ENCODE measurements around the gene GSN.

GSN gene

GRCh38 chr9:121280715-121281613, 13.0 kb downstream of the GSN start:
- Histone ChIP-seq H3K27ac (replicated peaks; ENCODE audit: low read length) (no peak overlapping the region), H4K91ac (ENCODE audit: low read depth, low read length, poor library complexity) (no peak overlapping the region), H3K4me1 (ENCODE audit: control insufficient read depth in 2 of 2, insufficient read depth in 1 of 2, low read depth in 1 of 2, low read length in 2 of 2) (peaks cover 7 to 14% of the 10 kb centered on the region in 2 donors), H3K23ac (ENCODE audit: low read depth, low read length, poor library complexity) (no peak overlapping the region), H3K14ac (ENCODE audit: low read length) (no peak overlapping the region), H4K8ac (ENCODE audit: low read depth, low read length) (no peak overlapping the region), H3K9ac (ENCODE audit: low read depth, low read length, poor library complexity) (no peak overlapping the region), H2AK5ac (ENCODE audit: low read depth, low read length) (no peak overlapping the region), H2BK15ac (ENCODE audit: low read length) (no peak overlapping the region), H3K9me3 (replicated peaks in 1 of 2; ENCODE audit: control insufficient read depth in 2 of 2, insufficient read depth in 1 of 2, low read depth in 1 of 2, low read length in 2 of 2) (no peaks in the 10 kb centered on the region), H3K79me1 (ENCODE audit: low read depth, low read length) (no peaks in the 10 kb centered on the region), H3K27me3 (ENCODE audit: control insufficient read depth in 3 of 3, insufficient read depth in 3 of 3, low read depth in 1 of 3, low read length in 3 of 3) (no peaks in the 10 kb centered on the region), H2BK120ac (ENCODE audit: low read depth, low read length) (no peak overlapping the region), H3K4me3 (ENCODE audit: low read length in 2 of 2) (no peak overlapping the region), H3K18ac (ENCODE audit: low read length) (no peak overlapping the region), H2BK12ac (ENCODE audit: low read length) (no peak overlapping the region), H3K4ac (ENCODE audit: low read length) (no peak overlapping the region), H3K4me2 (ENCODE audit: insufficient read depth, low read length, poor library complexity, severe bottlenecking) (no peak overlapping the region), H3K36me3 (replicated peaks in 1 of 2; ENCODE audit: control insufficient read depth in 2 of 2, insufficient read depth in 2 of 2, low read length in 2 of 2) (no peaks in the 10 kb centered on the region), H2BK5ac (ENCODE audit: low read length) (no peak overlapping the region), H2AFZ (ENCODE audit: low read length) (no peak overlapping the region)
- no CpG with 5 or more reads among the region's 11 CpGs for WGBS, 2 donors (ENCODE audit: extremely low coverage in 2 of 2, insufficient read length in 2 of 2, insufficient replicate concordance in 1 of 2)
- no peak for DNase-seq (ENCODE audit: low spot score)

- Histone ChIP-seq H2AK5ac (ENCODE audit: low read depth, low read length) (no peak overlapping the region), H2BK15ac (ENCODE audit: low read length) (no peak overlapping the region), H2BK12ac (ENCODE audit: low read length) (no peak overlapping the region), H4K8ac (ENCODE audit: low read depth, low read length) (no peak overlapping the region), H3K14ac (ENCODE audit: low read length) (no peak overlapping the region), H2BK120ac (ENCODE audit: low read depth, low read length) (no peak overlapping the region), H3K4ac (ENCODE audit: low read length) (no peak overlapping the region), H4K91ac (ENCODE audit: low read depth, low read length, poor library complexity) (no peak overlapping the region), H2AFZ (ENCODE audit: low read length) (no peak overlapping the region), H3K9ac (ENCODE audit: low read depth, low read length, poor library complexity) (no peak overlapping the region), H3K9me3 (replicated peaks in 1 of 2; ENCODE audit: control insufficient read depth in 2 of 2, insufficient read depth in 1 of 2, low read depth in 1 of 2, low read length in 2 of 2) (no peaks in the 10 kb centered on the region), H3K4me1 (ENCODE audit: control insufficient read depth in 2 of 2, insufficient read depth in 1 of 2, low read depth in 1 of 2, low read length in 2 of 2) (peaks cover 14 to 22% of the 10 kb centered on the region in 2 donors), H3K23ac (ENCODE audit: low read depth, low read length, poor library complexity) (no peak overlapping the region), H3K4me2 (ENCODE audit: insufficient read depth, low read length, poor library complexity, severe bottlenecking) (no peak overlapping the region), H3K4me3 (ENCODE audit: low read length in 2 of 2) (no peak overlapping the region), H3K27me3 (ENCODE audit: control insufficient read depth in 3 of 3, insufficient read depth in 3 of 3, low read depth in 1 of 3, low read length in 3 of 3) (no peaks in the 10 kb centered on the region), H3K79me1 (ENCODE audit: low read depth, low read length) (no peaks in the 10 kb centered on the region), H3K27ac (replicated peaks; ENCODE audit: low read length) (no peak overlapping the region), H3K18ac (ENCODE audit: low read length) (no peak overlapping the region), H3K36me3 (replicated peaks in 1 of 2; ENCODE audit: control insufficient read depth in 2 of 2, insufficient read depth in 2 of 2, low read length in 2 of 2) (no peaks in the 10 kb centered on the region), H2BK5ac (ENCODE audit: low read length) (no peak overlapping the region)
- no peak for DNase-seq (ENCODE audit: low spot score)
- no CpG with 5 or more reads among the region's 10 CpGs for WGBS, 2 donors (ENCODE audit: extremely low coverage in 2 of 2, insufficient read length in 2 of 2, insufficient replicate concordance in 1 of 2)
These were observed 13.8 kb downstream of the GSN start for GRCh38 chr9:121281614-121282276.

GRCh38 chr9:121282277-121283079, 14.5 kb downstream of the GSN start:
- Histone ChIP-seq H3K14ac (ENCODE audit: low read length) (no peak overlapping the region), H4K91ac (ENCODE audit: low read depth, low read length, poor library complexity) (no peak overlapping the region), H3K18ac (ENCODE audit: low read length) (no peak overlapping the region), H3K79me1 (ENCODE audit: low read depth, low read length) (no peaks in the 10 kb centered on the region), H2BK5ac (ENCODE audit: low read length) (no peak overlapping the region), H3K36me3 (replicated peaks in 1 of 2; ENCODE audit: control insufficient read depth in 2 of 2, insufficient read depth in 2 of 2, low read length in 2 of 2) (no peaks in the 10 kb centered on the region), H3K9ac (ENCODE audit: low read depth, low read length, poor library complexity) (no peak overlapping the region), H4K8ac (ENCODE audit: low read depth, low read length) (no peak overlapping the region), H2BK12ac (ENCODE audit: low read length) (no peak overlapping the region), H2AFZ (ENCODE audit: low read length) (no peak overlapping the region), H2BK15ac (ENCODE audit: low read length) (no peak overlapping the region), H2AK5ac (ENCODE audit: low read depth, low read length) (no peak overlapping the region), H3K23ac (ENCODE audit: low read depth, low read length, poor library complexity) (no peak overlapping the region), H3K27me3 (ENCODE audit: control insufficient read depth in 3 of 3, insufficient read depth in 3 of 3, low read depth in 1 of 3, low read length in 3 of 3) (no peaks in the 10 kb centered on the region), H2BK120ac (ENCODE audit: low read depth, low read length) (no peak overlapping the region), H3K4me3 (ENCODE audit: low read length in 2 of 2) (no peak overlapping the region), H3K4me1 (ENCODE audit: control insufficient read depth in 2 of 2, insufficient read depth in 1 of 2, low read depth in 1 of 2, low read length in 2 of 2) (peaks cover 21 to 28% of the 10 kb centered on the region in 2 donors), H3K27ac (replicated peaks; ENCODE audit: low read length) (no peak overlapping the region), H3K4me2 (ENCODE audit: insufficient read depth, low read length, poor library complexity, severe bottlenecking) (no peak overlapping the region), H3K9me3 (replicated peaks in 1 of 2; ENCODE audit: control insufficient read depth in 2 of 2, insufficient read depth in 1 of 2, low read depth in 1 of 2, low read length in 2 of 2) (no peaks in the 10 kb centered on the region), H3K4ac (ENCODE audit: low read length) (no peak overlapping the region)
- no CpG with 5 or more reads among the region's 13 CpGs for WGBS, 2 donors (ENCODE audit: extremely low coverage in 2 of 2, insufficient read length in 2 of 2, insufficient replicate concordance in 1 of 2)
- DNase-seq (ENCODE audit: low spot score): no peak

GRCh38 chr9:121283080-121283398, 15.1 kb downstream of the GSN start:
- no peak overlapping the region for H3K23ac ChIP-seq (ENCODE audit: low read depth, low read length, poor library complexity)
- no peak overlapping the region for H3K18ac ChIP-seq (ENCODE audit: low read length)
- H4K8ac ChIP-seq (ENCODE audit: low read depth, low read length): no peak overlapping the region
- no peaks in the 10 kb centered on the region for H3K36me3 ChIP-seq (replicated peaks in 1 of 2; ENCODE audit: control insufficient read depth in 2 of 2, insufficient read depth in 2 of 2, low read length in 2 of 2)
- no peaks in the 10 kb centered on the region for H3K27me3 ChIP-seq (ENCODE audit: control insufficient read depth in 3 of 3, insufficient read depth in 3 of 3, low read depth in 1 of 3, low read length in 3 of 3)
- H2BK5ac ChIP-seq (ENCODE audit: low read length): no peak overlapping the region
- no peak overlapping the region for H3K27ac ChIP-seq (replicated peaks; ENCODE audit: low read length)
- no peak for DNase-seq (ENCODE audit: low spot score)
- no peaks in the 10 kb centered on the region for H3K9me3 ChIP-seq (replicated peaks in 1 of 2; ENCODE audit: control insufficient read depth in 2 of 2, insufficient read depth in 1 of 2, low read depth in 1 of 2, low read length in 2 of 2)
- peaks cover 27 to 31% of the 10 kb centered on the region in 2 donors for H3K4me1 ChIP-seq (ENCODE audit: control insufficient read depth in 2 of 2, insufficient read depth in 1 of 2, low read depth in 1 of 2, low read length in 2 of 2)
- no peaks in the 10 kb centered on the region for H3K79me1 ChIP-seq (ENCODE audit: low read depth, low read length)
- no CpG with 5 or more reads among the region's 2 CpGs for WGBS, 2 donors (ENCODE audit: extremely low coverage in 2 of 2, insufficient read length in 2 of 2, insufficient replicate concordance in 1 of 2)
- H2AK5ac ChIP-seq (ENCODE audit: low read depth, low read length): no peak overlapping the region
- no peak overlapping the region for H3K4me2 ChIP-seq (ENCODE audit: insufficient read depth, low read length, poor library complexity, severe bottlenecking)
- H2BK15ac ChIP-seq (ENCODE audit: low read length): no peak overlapping the region
- no peak overlapping the region for H3K4ac ChIP-seq (ENCODE audit: low read length)
- no peak overlapping the region for H2BK120ac ChIP-seq (ENCODE audit: low read depth, low read length)
- H4K91ac ChIP-seq (ENCODE audit: low read depth, low read length, poor library complexity): no peak overlapping the region
- no peak overlapping the region for H2BK12ac ChIP-seq (ENCODE audit: low read length)
- H3K14ac ChIP-seq (ENCODE audit: low read length): no peak overlapping the region
- no peak overlapping the region for H2AFZ ChIP-seq (ENCODE audit: low read length)
- no peak overlapping the region for H3K9ac ChIP-seq (ENCODE audit: low read depth, low read length, poor library complexity)
- no peak overlapping the region for H3K4me3 ChIP-seq (ENCODE audit: low read length in 2 of 2)
